ENCODE measurements around the gene GFOD1. TPM values are rescaled to one million over a fixed set of nuclear protein-coding genes. Genes with fewer than 3 reads are reported as not detected.
"Not testable (repeated sequence)": the region's sequence is repeated elsewhere in the genome, so short reads cannot be mapped to it uniquely, and the experiment has no call there.

The GFOD1 gene
- total and polyA plus RNA-seq, 7 experiments from 2014 or later: 0.24 to 10.8 (median 1.4) TPM; not detected in 1

DNA sequence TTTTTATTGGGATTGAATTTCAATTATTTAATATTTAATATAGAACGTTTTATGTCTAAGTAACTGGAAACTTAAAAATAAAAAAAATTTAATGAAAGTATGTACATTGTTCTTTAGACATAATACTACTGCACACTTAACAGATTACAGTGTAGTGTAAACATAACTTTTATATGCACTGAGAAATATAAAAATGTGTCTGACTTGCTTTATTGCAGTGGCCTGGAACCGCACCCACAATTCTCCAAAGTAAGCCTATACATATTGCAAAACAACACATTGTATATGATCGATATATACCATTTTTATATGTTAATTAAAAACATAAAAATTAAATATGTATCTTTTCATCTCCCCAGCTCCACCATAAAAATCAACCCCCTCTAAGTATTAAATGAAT, 42.8 kb downstream of the GFOD1 start:
- Mint-ChIP-seq H3K27ac (peak overlapping the region in 1 of 9 donors; percentile 20), H3K4me3 (peak overlapping the region in 4 of 10 donors; percentile 10 to 62 (median 15)), H3K4me1 (peaks cover 10 to 28% (median 17%) of the 10 kb centered on the region in 7 donors), H3K36me3 (peaks cover 0 to 2% (median 0%) of the 10 kb centered on the region in 5 donors), H3K27me3 (no peaks in the 10 kb centered on the region), H3K9me3 (peaks cover 0 to 3% (median 0%) of the 10 kb centered on the region in 11 donors)
- Histone ChIP-seq H3K4me1 (ENCODE audit: control insufficient read depth in 2 of 2, insufficient read depth in 2 of 2, low read length in 2 of 2) (peaks cover 0 to 10% of the 10 kb centered on the region in 2 donors), H3K9me3 (ENCODE audit: control insufficient read depth in 2 of 3, low read length in 3 of 3) (no peaks in the 10 kb centered on the region), H3K27me3 (ENCODE audit: control insufficient read depth in 2 of 2, insufficient read depth in 2 of 2, low read length in 2 of 2) (no peaks in the 10 kb centered on the region), H3K27ac (ENCODE audit: low read depth, low read length) (no peak overlapping the region), H3K4me3 (ENCODE audit: low read length) (no peak overlapping the region), H3K36me3 (ENCODE audit: control insufficient read depth in 2 of 3, insufficient read depth in 3 of 3, low read length in 3 of 3) (no peaks in the 10 kb centered on the region)
- intact Hi-C loops (cut with micrococcal nuclease): loop anchor here in 1 of 2 donors (2.0 kb wide), 1 partner anchor 16 kb away; no protein-coding TSS in a partner anchor
- ATAC-seq (no peak), DNase-seq (no peak)
- ChIA-PET POLR2A (interaction anchor here (1.5 kb wide), 1 partner anchor 19 kb away, joined by 3 read pairs; no protein-coding TSS in a partner anchor), CTCF (interaction anchor here (0.7 to 1.0 kb wide), 4 partner anchors 9 to 109 kb away, joined by 3 to 4 read pairs (median 3); no protein-coding TSS in a partner anchor)

DNA sequence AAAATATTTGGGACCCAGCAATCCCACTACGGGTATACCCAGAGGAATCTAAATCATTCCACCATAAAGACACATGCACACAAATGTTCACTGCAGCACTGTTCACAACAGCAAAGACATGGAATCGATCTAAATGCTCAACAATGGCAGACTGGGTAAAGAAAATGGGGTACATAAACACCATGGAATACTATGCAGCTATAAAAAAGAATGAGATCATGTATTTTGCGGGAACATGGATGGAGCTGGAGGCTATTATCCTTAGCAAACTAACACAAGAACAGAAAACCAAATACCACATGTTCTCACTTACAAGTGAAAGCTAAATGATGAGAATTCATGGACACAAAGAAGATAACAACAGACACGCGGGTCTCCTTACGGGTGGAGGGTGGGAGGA, 43.4 kb downstream of the GFOD1 start:
- POLR2A ChIA-PET: interaction anchor here (1.5 kb wide), 1 partner anchor 19 kb away, joined by 3 read pairs; no protein-coding TSS in a partner anchor
- not testable (repeated sequence) for ATAC-seq; H3K36me3 Mint-ChIP-seq; DNase-seq; H3K4me3 Mint-ChIP-seq; H3K36me3 ChIP-seq (ENCODE audit: control insufficient read depth in 2 of 3, insufficient read depth in 3 of 3, low read length in 3 of 3); H3K27me3 ChIP-seq (ENCODE audit: control insufficient read depth in 2 of 2, insufficient read depth in 2 of 2, low read length in 2 of 2); H3K27ac ChIP-seq (ENCODE audit: low read depth, low read length); H3K27me3 Mint-ChIP-seq; H3K4me3 ChIP-seq (ENCODE audit: low read length); H3K9me3 ChIP-seq (ENCODE audit: control insufficient read depth in 2 of 3, low read length in 3 of 3); H3K9me3 Mint-ChIP-seq
- intact Hi-C loops (cut with micrococcal nuclease): loop anchor here in 1 of 2 donors (2.0 kb wide), 1 partner anchor 15 kb away; no protein-coding TSS in a partner anchor
- H3K4me1 ChIP-seq (ENCODE audit: control insufficient read depth in 2 of 2, insufficient read depth in 2 of 2, low read length in 2 of 2): peaks cover 0 to 10% of the 10 kb centered on the region in 2 donors
- H3K27ac Mint-ChIP-seq: peak overlapping the region in 1 of 9 donors; percentile 32
- CTCF ChIA-PET: interaction anchor here (0.6 kb wide), 1 partner anchor 105 kb away, joined by 3 read pairs; no protein-coding TSS in a partner anchor
- peaks cover 10 to 30% (median 18%) of the 10 kb centered on the region in 7 donors for H3K4me1 Mint-ChIP-seq

DNA sequence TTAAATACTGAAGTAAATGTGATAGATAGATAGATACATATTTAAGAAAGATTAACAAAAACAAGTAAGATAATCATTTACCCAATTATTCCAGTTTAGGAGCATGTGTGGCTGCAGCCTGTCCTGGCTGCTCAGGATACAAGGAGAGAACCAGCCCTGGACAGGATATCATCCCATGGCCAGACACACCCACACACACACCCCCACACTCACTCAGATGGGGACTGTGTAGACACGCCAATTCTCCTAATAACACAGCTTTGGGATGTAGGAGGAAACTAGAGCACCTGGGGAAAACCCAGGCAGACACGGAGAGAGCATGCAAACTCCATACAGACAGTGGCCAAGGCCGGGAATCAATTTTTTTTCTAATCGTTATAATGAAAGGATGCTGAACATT, 45.6 kb downstream of the GFOD1 start:
- ATAC-seq (no peak), DNase-seq (no peak)
- no peak overlapping the region for H3K27ac ChIP-seq (ENCODE audit: low read depth, low read length)
- no peaks in the 10 kb centered on the region for H3K36me3 ChIP-seq (ENCODE audit: control insufficient read depth in 2 of 3, insufficient read depth in 3 of 3, low read length in 3 of 3)
- intact Hi-C loops (cut with micrococcal nuclease): no loop called here
- peaks cover 0 to 3% (median 0%) of the 10 kb centered on the region in 11 donors for H3K9me3 Mint-ChIP-seq
- CTCF ChIA-PET: no interaction called here
- H3K4me3 ChIP-seq (ENCODE audit: low read length): no peak overlapping the region
- no peaks in the 10 kb centered on the region for H3K27me3 Mint-ChIP-seq
- no peaks in the 10 kb centered on the region for H3K27me3 ChIP-seq (ENCODE audit: control insufficient read depth in 2 of 2, insufficient read depth in 2 of 2, low read length in 2 of 2)
- H3K9me3 ChIP-seq (ENCODE audit: control insufficient read depth in 2 of 3, low read length in 3 of 3): no peaks in the 10 kb centered on the region
- POLR2A ChIA-PET: interaction anchor here (1.1 kb wide), 1 partner anchor 163 kb away, joined by 3 read pairs; no protein-coding TSS in a partner anchor
- no peak overlapping the region for H3K4me3 Mint-ChIP-seq
- no peaks in the 10 kb centered on the region for H3K4me1 ChIP-seq (ENCODE audit: control insufficient read depth in 2 of 2, insufficient read depth in 2 of 2, low read length in 2 of 2)
- peaks cover 5 to 19% (median 12%) of the 10 kb centered on the region in 7 donors for H3K4me1 Mint-ChIP-seq
- peaks cover 0 to 6% (median 0%) of the 10 kb centered on the region in 5 donors for H3K36me3 Mint-ChIP-seq
- no peak overlapping the region for H3K27ac Mint-ChIP-seq

DNA sequence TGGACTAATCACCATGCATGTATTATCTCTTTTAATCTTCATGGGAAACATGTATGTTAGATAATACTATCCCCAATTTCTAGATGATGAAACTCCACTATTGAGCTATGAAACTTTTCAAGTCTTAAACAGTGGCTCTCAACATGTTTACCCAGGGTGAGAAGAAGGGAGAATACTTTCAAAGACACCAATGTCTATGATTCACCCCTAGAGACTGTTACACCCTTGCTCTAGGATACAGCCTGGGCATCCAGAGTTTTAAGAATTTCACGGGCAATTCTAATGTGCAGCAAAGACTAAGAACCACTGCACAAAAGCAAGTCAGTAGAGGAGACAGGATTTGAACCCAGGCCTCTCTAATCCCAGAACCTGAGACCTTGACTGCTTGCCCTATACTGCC, 47.8 kb downstream of the GFOD1 start:
- intact Hi-C loops (cut with micrococcal nuclease): no loop called here
- ATAC-seq (no peak), DNase-seq (no peak)
- Mint-ChIP-seq H3K36me3 (peaks cover 0 to 6% (median 0%) of the 10 kb centered on the region in 5 donors), H3K27me3 (no peaks in the 10 kb centered on the region), H3K27ac (no peak overlapping the region), H3K4me1 (peaks cover 8 to 30% (median 20%) of the 10 kb centered on the region in 7 donors), H3K4me3 (no peak overlapping the region), H3K9me3 (peaks cover 0 to 3% (median 0%) of the 10 kb centered on the region in 11 donors)
- H3K27ac ChIP-seq (ENCODE audit: low read depth, low read length): no peak overlapping the region
- H3K4me3 ChIP-seq (ENCODE audit: low read length): no peak overlapping the region
- H3K4me1 ChIP-seq (ENCODE audit: control insufficient read depth in 2 of 2, insufficient read depth in 2 of 2, low read length in 2 of 2): peaks cover 0 to 11% of the 10 kb centered on the region in 2 donors
- H3K36me3 ChIP-seq (ENCODE audit: control insufficient read depth in 2 of 3, insufficient read depth in 3 of 3, low read length in 3 of 3): no peaks in the 10 kb centered on the region
- no peaks in the 10 kb centered on the region for H3K9me3 ChIP-seq (ENCODE audit: control insufficient read depth in 2 of 3, low read length in 3 of 3)
- ChIA-PET CTCF (no interaction called here), POLR2A (no interaction called here)
- H3K27me3 ChIP-seq (ENCODE audit: control insufficient read depth in 2 of 2, insufficient read depth in 2 of 2, low read length in 2 of 2): no peaks in the 10 kb centered on the region

DNA sequence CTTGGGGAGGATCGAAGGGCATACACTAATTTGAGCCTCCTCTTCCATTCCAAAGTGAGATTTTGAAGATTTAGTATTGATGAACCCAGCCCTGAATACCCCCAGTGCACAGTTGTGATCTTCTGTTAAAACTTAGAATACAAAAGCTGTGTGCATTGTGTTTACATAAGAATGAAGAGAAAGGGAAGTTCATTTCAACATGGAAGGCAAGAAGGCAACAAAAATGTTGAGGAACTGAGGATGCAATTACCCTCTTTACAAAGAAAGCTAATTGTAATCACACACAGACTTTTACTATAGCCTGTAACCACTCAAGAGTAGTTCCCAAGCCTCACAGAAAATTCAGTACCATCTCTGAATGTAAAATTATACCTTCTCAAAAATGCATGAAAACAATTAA, 49.3 kb downstream of the GFOD1 start:
- intact Hi-C loops (cut with micrococcal nuclease): no loop called here
- H3K4me3 ChIP-seq (ENCODE audit: low read length): no peak overlapping the region
- ATAC-seq: no peak
- Mint-ChIP-seq H3K27me3 (no peaks in the 10 kb centered on the region), H3K27ac (no peak overlapping the region), H3K9me3 (peaks cover 0 to 6% (median 0%) of the 10 kb centered on the region in 11 donors), H3K4me3 (no peak overlapping the region), H3K4me1 (peaks cover 8 to 41% (median 27%) of the 10 kb centered on the region in 7 donors), H3K36me3 (peaks cover 0 to 15% (median 0%) of the 10 kb centered on the region in 5 donors)
- H3K9me3 ChIP-seq (ENCODE audit: control insufficient read depth in 2 of 3, low read length in 3 of 3): no peaks in the 10 kb centered on the region
- no peak overlapping the region for H3K27ac ChIP-seq (ENCODE audit: low read depth, low read length)
- CTCF ChIA-PET: no interaction called here
- no peaks in the 10 kb centered on the region for H3K36me3 ChIP-seq (ENCODE audit: control insufficient read depth in 2 of 3, insufficient read depth in 3 of 3, low read length in 3 of 3)
- peaks cover 0 to 20% of the 10 kb centered on the region in 2 donors for H3K4me1 ChIP-seq (ENCODE audit: control insufficient read depth in 2 of 2, insufficient read depth in 2 of 2, low read length in 2 of 2)
- POLR2A ChIA-PET: no interaction called here
- DNase-seq: no peak
- no peaks in the 10 kb centered on the region for H3K27me3 ChIP-seq (ENCODE audit: control insufficient read depth in 2 of 2, insufficient read depth in 2 of 2, low read length in 2 of 2)

DNA sequence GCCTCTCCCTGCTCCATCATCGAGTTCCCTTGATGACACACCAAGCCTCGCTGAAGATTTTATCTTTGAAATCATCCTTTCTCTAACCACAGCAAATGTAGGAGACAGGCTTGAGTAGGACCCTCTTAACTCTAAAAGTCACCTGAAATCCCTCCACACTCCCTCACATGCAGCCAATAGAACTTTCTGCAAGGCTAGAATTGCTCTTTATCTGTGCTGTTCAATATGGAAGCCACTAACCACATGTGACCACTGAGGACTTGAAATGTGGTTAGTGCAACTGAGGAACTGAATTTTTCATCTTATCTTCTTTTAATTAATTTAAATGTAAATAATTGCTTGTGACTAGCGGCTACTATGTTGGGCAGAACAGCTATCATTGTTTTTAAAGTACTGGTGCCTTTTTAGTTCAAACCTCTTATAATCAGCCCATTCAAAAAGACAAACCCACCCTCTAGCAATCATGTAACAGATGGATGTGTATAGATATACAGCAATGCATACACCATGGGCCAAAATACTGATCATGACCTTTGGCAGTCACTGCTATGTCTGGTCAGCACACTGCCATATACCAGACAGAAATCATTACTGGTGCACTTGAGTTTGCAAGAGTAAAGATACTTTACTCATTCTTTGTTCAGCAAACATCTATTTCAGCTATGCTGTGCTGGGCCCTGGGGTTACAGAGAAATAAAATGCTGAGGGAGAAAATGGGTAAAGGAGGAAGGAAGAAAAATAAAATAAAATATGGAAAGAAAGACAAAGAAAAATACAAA, 50.0 kb downstream of the GFOD1 start:
- DNase-seq (no peak), ATAC-seq (no peak)
- peaks cover 4 to 27% of the 10 kb centered on the region in 2 donors for H3K4me1 ChIP-seq (ENCODE audit: control insufficient read depth in 2 of 2, insufficient read depth in 2 of 2, low read length in 2 of 2)
- ChIA-PET POLR2A (no interaction called here), CTCF (interaction anchor here (0.5 kb wide), 1 partner anchor 106 kb away, joined by 3 read pairs; no protein-coding TSS in a partner anchor)
- Mint-ChIP-seq H3K4me3 (no peak overlapping the region), H3K9me3 (peaks cover 0 to 6% (median 0%) of the 10 kb centered on the region in 11 donors), H3K27me3 (no peaks in the 10 kb centered on the region), H3K27ac (peak overlapping the region in 1 of 9 donors; percentile 9), H3K4me1 (peaks cover 8 to 43% (median 32%) of the 10 kb centered on the region in 7 donors), H3K36me3 (peaks cover 0 to 14% (median 0%) of the 10 kb centered on the region in 5 donors)
- no peaks in the 10 kb centered on the region for H3K36me3 ChIP-seq (ENCODE audit: control insufficient read depth in 2 of 3, insufficient read depth in 3 of 3, low read length in 3 of 3)
- intact Hi-C loops (cut with micrococcal nuclease): no loop called here
- H3K4me3 ChIP-seq (ENCODE audit: low read length): no peak overlapping the region
- H3K9me3 ChIP-seq (ENCODE audit: control insufficient read depth in 2 of 3, low read length in 3 of 3): no peaks in the 10 kb centered on the region
- no peak overlapping the region for H3K27ac ChIP-seq (ENCODE audit: low read depth, low read length)
- no peaks in the 10 kb centered on the region for H3K27me3 ChIP-seq (ENCODE audit: control insufficient read depth in 2 of 2, insufficient read depth in 2 of 2, low read length in 2 of 2)
